Measurements from ENCODE around the gene ACTN3.
A peak's percentile ranks its signal among the peaks of the same experiment; 100 is the strongest.
"Not testable (repeated sequence)": the region's sequence is repeated elsewhere in the genome, so short reads cannot be mapped to it uniquely, and the experiment has no call there.

ACTN3 gene

DNA sequence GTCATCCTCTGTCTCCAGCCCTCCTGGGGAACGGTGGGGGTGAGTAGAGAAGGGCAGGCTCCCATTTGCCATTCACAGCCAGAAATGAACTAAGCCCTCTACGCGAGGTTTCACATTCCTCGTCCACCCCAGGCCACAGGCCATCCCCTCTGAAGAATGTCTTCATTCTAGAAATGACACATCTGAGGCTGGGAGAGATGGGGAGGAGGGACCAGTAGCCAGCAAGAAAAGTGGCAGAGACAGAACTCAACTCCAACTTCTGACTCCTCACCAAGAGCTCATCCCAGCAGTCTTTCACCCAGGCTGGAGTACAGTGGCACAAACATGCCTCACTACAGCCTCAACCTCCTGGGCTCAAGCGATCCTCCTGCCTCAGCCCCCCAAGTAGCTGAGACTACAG is 18.3 kb downstream of the ACTN3 start:
- DNase-seq (ENCODE audit: low spot score), result no peak

DNA sequence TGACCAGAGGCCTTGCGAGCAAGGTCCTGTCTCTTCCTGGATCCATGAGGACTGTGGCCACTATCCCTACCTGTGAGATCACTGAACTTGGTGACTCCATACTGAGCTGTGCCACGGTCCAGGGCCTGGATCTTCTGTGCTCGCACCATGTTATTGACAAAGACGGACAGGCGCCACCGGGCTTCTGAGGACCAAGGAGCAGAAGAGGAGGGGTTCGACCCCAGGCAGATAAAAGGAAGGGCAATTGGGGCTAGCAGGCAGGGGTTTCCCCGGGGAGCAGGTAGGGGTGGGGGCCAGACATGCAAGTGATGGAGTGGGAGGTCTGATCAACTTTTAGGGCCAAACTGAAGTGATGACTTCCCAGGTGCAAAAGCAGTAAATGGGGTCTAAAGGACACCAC is 19.5 kb downstream of the ACTN3 start:
- DNase-seq (ENCODE audit: low spot score), result no peak

DNA sequence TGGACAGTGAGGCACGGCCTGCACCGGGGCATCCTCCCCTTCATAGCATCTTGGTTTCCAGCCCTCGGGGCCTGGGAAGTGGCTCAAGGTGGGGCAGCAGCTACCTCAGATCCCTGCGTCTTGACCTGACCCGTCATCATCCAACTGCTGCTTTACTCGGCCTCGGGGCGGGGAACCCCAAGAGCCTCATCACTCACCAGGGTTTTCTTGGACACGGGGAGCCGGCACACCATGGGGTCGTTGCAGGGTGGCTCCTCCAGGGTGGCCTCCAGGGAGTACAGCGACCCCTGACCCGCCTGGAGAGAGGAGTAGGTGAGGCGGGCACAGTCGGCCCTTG is 21.1 kb downstream of the ACTN3 start:
- DNase-seq (ENCODE audit: low spot score), result no peak

DNA sequence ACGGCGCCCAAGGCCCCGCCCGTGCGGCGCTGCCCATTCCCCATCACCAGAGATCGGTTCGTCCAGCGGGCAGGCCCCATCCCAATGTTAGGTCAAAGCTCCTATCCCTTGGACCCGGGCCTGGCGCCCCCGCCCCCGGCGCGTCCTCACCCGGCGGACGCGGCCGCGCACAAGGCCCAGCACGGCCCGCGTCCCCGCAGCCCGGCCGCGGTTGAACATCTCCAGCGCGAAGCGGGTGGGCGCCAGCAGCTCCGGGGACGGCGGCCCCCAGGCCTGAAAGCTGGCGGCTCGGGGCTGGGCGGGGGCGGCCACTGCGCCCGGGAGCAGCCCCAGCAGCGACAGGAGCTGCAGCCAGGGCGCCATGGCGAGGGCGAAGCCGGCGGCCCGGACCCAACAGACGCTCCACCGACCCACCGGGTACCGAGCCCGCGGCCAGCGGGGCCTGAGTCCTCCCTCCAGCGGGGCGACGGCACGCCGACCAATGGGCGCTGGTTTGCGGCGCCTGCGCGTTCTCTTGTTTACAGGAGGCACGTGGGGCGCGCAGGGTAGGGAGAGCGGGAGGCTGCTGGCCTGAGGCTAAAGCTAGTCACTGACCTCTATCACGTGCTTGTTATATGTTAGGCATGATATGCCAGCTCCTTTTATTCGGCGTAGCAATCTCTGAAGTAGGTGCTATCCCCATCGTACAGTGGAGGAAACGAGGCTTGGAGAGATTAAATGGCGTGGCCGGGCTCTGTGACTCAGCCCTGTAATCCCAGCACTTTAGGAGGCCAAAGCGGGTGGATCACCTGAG is 21.6 kb downstream of the ACTN3 start, which contains the start of gene CTSF:
TSS of gene CTSF (minus strand) at position 483 of the 793 bp plus-strand sequence. CDS start at position 363, 120 bp downstream.
- DNase-seq (ENCODE audit: low spot score), result no peak

DNA sequence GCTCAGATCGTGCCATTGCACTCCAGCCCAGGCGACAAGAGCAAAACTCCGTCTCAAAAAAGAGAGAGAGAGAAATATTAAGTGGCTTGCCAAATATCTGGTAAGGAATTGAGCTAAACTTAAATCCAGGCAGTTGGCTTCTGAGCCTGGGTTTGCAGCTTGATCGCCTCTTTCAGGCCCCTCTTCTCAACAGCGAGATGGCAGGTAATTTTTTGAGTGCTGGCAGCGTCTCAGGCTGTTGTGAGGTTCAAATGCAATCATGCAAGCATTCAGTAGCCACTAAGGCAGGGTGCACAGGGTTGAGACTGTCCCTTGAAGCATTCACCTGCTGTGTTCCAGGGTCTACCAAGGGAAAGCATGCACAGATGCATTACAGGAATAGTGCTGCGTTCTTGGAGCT is 22.4 kb downstream of the ACTN3 start:
- DNase-seq (ENCODE audit: low spot score), result no peak

DNA sequence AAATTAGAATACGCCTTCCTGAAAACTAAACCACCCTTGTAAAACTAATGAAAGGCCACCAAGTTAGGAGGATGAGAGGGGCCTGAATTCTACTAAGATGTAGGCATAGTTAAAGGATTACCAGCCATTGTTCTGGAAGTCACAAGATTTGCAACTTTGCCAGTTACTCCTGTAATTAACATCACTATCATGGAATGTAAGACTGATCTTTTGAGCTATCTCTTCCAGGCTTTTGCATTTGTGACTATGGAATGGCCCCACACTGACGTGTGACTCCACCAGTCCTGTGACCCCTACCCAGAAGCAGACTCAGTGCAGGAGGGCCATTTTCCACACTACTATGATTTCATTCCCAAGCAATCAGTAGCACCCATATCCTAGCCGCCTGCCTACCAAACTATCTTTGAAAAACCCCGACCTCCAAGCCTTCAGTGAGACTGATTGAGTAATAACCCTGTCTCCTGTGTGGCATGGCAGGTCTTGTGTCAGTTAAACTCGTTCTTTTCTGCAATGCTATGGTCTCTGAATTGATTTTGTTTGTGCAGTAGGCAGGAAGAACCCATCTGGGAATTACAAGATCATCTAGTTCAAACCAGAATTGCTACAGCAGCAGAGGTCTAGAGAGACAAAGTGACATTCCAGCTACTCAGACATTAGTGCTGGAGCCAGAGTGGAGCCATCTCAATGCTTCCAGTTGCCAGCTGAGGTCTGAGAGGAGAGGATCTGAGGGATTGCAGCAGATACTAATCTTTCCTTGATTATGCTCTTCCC is 23.6 kb downstream of the ACTN3 start:
- no peak for DNase-seq (ENCODE audit: low spot score)

DNA sequence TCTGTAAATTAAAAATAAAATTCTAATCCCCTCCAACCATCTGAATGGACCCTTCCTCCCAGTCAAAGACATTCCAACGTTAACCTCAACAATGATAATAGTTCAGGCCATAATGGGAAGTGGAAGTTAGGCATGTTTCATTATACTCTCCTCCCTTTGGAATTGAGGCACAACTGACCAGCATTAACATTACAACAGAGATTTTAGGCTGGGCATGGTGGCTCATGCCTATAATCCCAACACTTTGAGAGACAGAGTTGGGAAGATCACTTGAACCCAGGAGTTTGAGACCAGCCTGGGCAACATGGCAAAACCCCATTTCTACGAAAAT is 24.1 kb downstream of the ACTN3 start:
- no peak for DNase-seq (ENCODE audit: low spot score)

DNA sequence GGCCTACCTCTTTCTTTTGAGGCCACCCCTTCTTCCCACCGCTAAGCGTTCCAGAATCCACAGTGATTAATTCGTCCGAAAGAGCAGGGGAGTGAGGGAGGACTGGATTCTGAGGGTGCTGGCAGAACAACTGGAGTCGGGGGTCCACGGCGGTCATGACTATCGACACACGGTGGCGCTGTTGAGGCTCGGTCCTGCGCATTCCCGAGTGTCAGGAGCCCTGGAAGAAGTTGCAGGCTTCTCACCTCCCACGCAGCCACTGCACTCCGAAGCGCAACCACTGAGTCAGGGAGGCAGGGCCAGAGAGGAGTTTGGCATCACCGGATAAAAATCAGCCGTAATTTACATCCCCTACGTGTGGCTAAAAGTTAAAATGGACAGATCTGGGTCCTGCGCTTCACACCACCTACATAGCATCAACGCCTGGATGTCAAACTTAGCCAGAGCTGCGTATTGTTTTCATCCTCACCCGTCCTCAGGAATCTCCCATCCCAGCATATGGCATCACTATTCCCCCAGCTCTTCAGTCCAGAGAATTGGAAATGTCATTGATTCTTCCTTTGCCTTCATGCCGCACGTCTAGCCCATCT is 32.4 kb downstream of the ACTN3 start:
- DNase-seq (ENCODE audit: low spot score), result peak; percentile 45

DNA sequence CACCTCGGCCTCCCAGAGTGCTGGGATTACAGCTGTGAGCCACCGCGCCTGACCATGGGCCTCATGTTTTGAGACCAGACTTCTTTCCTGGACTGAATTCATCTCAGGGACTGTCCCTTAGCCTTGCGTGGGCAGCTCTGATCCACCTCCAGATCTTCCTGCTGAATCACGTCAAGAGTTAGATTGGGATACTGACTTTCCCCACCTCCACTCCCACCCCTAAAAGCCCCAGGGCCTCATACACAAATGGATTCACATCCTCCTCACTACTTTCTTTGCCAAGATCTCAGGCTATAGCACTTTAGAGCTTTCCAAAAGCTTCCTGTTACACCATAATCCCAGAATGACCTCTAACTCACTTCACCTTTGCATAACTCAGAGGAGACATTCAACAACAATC is 34.1 kb downstream of the ACTN3 start:
- no peak for DNase-seq (ENCODE audit: low spot score)

DNA sequence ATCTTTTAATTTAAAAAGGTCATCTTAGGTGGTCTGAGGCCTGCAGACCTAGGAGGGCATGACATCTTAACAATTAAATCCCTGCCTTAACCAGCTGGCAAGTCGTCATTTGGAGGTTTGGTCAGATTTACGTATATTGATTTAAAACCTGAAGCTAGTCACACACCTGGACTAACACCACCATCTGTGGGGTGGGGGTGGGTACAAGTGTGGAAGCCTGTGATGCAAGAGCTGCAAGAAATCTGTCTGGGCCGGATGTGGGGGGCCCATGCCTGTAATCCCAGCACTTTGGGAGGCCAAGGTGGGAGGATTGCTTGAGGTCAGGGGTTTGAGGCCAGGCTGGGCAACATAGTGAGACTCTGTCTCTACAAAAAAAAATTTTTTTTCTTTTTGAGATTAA is 34.6 kb downstream of the ACTN3 start:
- DNase-seq (ENCODE audit: low spot score), result no peak

DNA sequence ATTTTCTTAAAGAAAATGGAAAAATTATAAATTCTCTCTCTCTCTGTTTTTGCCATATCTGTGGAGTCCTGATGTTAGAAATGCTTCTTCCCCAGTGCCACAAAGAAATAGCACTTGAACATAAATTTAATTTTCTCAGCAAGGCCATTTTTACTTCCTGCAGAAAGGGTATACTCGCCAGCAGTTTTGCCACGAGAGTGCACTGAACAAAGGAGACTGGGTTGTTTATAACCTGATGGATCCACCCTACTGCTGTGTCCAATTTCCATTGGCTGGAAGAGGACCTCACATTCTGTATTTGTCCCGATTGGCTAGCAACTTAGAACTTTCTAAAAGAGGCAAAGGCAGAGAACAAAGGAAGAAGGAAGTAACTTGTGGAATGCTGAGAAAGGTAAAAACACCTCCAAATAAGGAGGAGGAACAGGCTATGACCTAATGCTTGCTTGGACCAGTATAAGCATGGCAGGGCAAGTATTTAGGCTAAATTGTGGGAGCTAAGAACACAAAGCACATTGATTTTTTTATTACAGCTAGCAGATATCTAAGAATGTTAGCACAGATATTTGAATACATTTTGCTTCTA is 36.0 kb downstream of the ACTN3 start:
- DNase-seq (ENCODE audit: low spot score), result not testable (repeated sequence)

DNA sequence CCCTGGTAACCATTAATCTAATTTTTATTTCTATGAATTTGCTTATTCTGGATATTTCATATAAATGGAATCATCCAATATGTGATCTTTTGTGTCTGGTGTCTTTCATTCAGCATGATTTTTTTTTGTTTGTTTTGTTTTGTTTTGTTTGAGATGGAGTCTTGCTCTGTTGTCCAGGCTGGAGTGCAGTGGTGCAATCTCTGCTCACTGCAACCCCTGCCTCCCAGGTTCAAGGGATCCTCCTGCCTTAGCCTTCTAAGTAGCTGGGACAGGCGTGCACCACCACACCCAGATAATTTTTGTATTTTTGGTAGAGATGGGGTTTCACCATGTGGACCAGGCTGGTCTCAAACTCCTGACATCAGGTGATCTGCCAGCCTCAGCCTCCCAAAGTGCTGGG is 38.7 kb downstream of the ACTN3 start:
- not testable (repeated sequence) for DNase-seq (ENCODE audit: low spot score)

DNA sequence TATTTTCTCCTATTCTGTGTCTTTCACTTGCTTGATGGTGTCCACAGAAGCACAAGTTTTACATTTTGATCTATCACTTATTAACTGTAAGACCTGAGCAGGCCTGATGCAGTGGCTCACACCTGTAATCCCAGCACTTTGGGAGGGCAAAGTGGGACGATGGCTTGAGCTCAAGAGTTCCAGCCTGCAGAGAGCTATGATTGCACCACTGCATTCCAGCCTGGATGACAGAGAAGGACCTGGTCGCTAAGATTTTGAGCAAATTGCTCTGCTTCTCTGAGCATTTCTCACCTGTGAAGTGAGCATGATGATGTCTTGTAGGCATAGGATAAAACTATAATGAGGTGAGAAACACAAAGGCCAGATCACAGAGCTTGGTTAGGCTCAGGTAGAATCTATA is 39.4 kb downstream of the ACTN3 start:
- DNase-seq (ENCODE audit: low spot score), result no peak

DNA sequence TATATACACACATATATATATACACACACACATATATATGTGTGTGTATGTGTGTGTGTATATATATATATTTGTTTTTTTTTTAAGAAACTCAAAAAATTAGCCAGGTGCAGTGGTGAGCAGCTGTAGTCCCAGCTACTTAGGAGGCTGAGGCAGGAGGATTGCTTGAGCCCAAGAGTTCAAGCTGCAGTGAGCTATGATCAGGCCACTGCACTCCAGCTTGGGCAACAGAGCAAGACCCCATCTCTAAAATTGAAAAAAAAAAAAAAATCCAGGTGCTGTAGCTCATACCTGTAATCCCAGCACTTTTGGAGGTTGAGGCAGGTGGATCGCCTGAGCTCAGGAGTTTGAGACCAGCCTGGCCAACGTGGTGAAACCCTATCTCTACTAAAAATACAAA is 42.6 kb downstream of the ACTN3 start:
- not testable (repeated sequence) for DNase-seq (ENCODE audit: low spot score)

DNA sequence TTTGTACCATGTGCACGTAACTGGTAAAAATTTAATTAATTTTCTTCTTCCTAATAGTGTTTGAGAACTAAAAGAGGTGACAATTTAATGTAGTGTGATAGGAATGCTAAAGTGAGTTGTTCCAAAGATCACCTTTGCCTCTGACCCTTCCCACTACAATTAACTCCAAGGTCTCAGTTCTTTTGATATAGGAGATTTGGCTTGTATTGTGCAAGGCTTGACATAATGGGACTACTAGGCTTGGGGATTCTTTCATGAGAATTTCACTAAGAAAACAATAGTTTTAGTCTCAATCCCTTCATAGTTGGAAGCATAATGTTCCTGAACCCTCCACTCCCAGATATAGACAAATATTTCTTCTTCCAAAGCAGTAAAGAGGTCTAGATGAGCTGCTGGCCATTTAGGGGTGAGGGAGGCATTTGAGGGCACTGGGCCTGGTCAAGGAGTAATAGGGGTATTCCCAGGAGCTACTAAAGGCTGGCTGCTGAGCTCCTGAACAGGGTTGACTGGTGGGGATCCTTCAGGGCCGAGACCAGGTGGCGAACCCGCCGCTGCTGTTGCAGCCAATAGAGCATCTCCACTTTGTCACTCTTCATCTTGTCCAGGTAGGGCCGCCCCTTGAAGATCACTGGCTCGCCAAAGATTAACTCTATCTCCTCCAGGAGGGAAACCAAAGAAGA is 43.4 kb downstream of the ACTN3 start:
- no peak for DNase-seq (ENCODE audit: low spot score)

DNA sequence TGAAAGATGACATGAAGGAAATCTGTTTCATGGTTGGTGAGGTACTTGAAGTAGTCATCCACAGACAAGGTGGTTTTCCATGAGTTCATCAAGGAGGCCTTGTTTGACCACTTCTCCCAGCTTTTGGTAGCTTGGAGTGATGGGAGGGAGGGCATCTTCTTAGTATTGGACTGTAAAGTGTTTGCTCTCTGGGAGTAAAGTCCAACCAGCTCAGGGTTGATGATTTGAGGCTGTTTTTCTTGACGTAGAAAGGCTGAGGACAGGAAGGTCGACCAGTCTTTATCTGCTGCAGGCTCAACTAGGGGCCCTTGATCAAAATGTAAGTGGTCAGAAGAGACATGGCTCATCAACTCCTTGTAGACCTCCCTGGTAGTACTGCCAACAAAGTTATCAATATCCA is 44.5 kb downstream of the ACTN3 start:
- DNase-seq (ENCODE audit: low spot score), result no peak

DNA sequence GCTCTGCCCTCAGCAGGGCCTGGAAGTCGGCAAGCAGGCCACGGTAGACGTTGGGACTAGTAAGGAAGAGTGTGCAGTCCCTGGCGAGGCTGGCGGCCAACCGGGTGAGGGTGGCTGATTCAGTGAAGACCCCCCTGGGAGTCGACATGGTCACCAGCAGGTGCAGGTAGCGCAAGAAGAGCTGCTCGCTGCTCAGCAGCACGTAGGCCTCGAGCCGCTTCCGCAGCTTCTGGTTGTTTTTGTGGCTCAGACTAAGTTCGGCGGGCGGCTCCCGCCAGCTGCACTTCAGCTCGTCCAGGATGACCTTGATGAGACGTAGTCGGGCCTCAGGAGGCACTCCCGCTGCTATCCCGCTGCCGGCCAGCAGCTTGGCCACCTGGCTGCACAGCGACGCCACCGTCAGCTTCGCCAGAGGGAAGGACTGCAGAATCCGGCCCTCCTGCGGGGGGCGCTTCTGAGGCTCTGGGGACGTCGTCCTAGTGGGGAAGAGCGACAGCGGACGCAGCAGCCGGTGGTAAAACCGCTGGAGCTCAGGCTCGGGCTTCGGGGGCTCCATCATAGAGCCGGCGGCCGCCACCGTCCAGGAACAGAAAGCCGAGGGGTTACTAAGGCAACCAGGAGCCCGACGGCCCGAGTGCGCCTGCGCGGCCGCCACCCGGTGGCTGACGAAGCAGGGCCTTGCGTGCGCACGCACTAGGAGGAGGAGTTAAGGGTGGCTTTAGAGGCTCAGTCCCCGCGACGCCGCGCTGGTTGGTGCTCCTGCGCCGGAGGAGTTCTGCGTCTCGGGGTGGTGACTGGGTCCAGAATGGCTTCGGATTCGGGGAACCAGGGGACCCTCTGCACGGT is 46.0 kb downstream of the ACTN3 start, which contains the start of the genes CCDC87 and CCS:
TSS of gene CCDC87 (minus strand) at position 607 of the 846 bp plus-strand sequence. CDS start at position 559, 48 bp downstream.
TSS of gene CCS (plus strand) at position 729 of the 846 bp plus-strand sequence. CDS start at position 806, 77 bp downstream.
- peak; percentile 93 for DNase-seq (ENCODE audit: low spot score)

DNA sequence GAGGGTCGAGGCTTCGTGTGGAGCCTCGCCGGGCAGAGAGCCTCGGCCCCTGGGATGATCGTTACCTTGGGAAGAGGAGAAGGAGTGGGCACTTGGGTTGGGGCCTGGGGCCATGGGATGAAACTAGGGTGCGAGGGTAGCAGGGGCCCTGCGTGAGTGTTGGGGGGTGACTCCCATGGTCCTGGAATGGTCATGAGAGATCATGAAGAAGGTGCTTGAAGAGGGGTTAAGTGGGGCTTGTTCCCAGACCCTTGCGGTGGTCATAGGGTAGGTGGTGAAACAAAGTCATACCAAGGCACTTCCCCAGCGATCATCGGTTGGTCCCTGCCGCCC is 46.6 kb downstream of the ACTN3 start:
- no peak for DNase-seq (ENCODE audit: low spot score)

DNA sequence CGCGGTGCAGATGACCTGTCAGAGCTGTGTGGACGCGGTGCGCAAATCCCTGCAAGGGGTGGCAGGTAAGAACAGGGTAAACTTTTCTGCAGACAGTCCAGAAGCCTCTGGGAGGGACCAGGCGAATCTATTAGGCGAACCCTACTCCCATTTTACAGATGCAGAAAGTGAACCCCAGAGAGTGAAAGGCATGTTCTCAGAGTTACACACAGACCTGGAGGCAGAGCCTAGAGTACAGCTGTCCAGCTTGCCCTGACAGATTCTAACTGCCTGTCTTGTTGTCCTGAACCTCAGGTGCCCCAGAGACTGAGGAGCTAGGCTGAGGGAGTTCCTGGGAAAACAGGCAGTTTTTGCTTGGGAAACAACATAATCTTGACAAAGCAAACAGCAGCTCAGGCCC is 46.9 kb downstream of the ACTN3 start:
- no peak for DNase-seq (ENCODE audit: low spot score)

DNA sequence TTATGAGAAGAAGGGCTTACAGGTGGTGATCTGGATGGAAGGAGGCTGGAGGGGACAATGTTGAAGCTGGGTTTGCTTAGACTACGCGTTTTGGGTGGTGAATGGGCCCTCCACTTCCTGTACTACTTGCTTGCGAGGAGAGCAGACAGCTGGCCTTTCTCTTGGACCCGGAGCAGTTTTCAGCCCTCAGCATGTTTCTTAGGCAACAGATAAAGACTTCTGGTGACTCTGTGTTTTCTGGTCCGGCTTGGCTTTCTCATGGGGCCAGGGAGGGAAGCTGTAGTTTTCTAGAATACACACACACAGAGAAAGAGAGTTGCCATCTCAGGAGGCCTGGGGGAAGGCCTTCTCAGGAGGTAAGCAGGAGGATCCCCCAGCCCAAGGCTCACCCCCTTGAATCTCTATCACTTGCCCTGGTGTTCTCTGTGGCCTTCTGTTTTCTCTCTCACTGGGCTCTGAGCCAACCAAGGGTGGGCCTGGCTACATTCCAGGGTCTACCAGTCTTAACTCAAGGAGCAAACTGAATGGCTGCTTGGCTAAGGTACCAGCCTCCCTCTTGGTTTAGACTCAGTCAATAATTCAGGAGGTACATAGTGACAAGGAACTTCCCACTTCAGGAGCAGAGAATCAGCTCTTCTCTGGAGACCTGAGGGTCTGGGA is 48.7 kb downstream of the ACTN3 start:
- DNase-seq (ENCODE audit: low spot score), result no peak

DNA sequence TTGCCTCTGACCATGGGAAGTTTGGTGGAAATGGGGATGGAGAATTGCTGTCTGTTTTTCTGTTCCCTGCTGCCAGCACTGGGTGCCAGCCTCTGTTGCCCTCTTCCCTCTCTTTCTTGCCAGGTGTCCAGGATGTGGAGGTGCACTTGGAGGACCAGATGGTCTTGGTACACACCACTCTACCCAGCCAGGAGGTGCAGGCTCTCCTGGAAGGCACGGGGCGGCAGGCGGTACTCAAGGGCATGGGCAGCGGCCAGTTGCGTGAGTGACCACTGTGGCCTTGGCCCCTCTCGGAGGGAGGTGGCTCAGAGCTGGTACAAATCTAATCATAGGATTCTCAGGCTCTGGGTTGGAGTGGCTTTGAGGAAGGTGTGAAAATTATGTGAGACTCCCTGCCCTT is 52.3 kb downstream of the ACTN3 start:
- DNase-seq (ENCODE audit: low spot score), result no peak

All from SW480 (cell line).